Naive B cell (primary cell): Measurements from ENCODE around the gene TMEM30B. TPM values are rescaled to one million over a fixed set of nuclear protein-coding genes. Genes with fewer than 3 reads are reported as not detected.
A peak's percentile ranks its signal among the peaks of the same experiment; 100 is the strongest.

ENCODE experiments used
- ATAC-seq, 2 donors: fragments of 150-1000 bp; cut with Tn5 transposase; 2 replicates each; pipeline ENCODE4 v1.10.0; 2021; ENCODE audit warnings: low read depth in 2 of 2, mild to moderate bottlenecking in 2 of 2, moderate library complexity in 2 of 2
- DNase-seq: peaks from one replicate; pipeline ENCODE4 v3.0.0; 2022
- H3K27ac Mint-ChIP-seq, 6 donors: one replicate each; pipeline ENCODE4 v1.8.0; 2020 to 2022; ENCODE audit warnings: mild to moderate bottlenecking in 6 of 6, mixed read lengths in 6 of 6, moderate library complexity in 5 of 6, inconsistent platforms in 2 of 6
- H3K27me3 Mint-ChIP-seq, 3 donors: one replicate each; pipeline ENCODE4 v1.8.0; 2021 to 2022; ENCODE audit warnings: mixed read lengths in 3 of 3, mild to moderate bottlenecking in 1 of 3
- H3K36me3 Mint-ChIP-seq, 2 donors: one replicate each; pipeline ENCODE4 v1.8.0; 2020 to 2022; ENCODE audit warnings: mixed read lengths in 2 of 2, inconsistent platforms in 1 of 2, mild to moderate bottlenecking in 1 of 2
- H3K4me1 Mint-ChIP-seq, 3 donors: one replicate each; pipeline ENCODE4 v1.8.0; 2020 to 2022; ENCODE audit warnings: mixed read lengths in 3 of 3, inconsistent platforms in 1 of 3, mild to moderate bottlenecking in 1 of 3, moderate library complexity in 1 of 3
- H3K4me3 Mint-ChIP-seq, 8 donors: one replicate each; pipeline ENCODE4 v1.8.0; 2020 to 2022; ENCODE audit warnings: mild to moderate bottlenecking in 8 of 8, mixed read lengths in 8 of 8, moderate library complexity in 8 of 8, inconsistent platforms in 2 of 8
- H3K9me3 Mint-ChIP-seq, 7 donors: one replicate each; pipeline ENCODE4 v1.8.0; 2020 to 2022; ENCODE audit warnings: mixed read lengths in 7 of 7, mild to moderate bottlenecking in 5 of 7, inconsistent platforms in 2 of 7, moderate library complexity in 1 of 7
- polyA plus RNA-seq, 6 donors: library from polyadenylated mRNA; unstranded; fragments of 300-500 nt; fragmentation: Illumina TruSeq; gene quantifications; one replicate each; pipeline ENCODE4 v1.2.3, GENCODE V29; 2021; ENCODE audit warnings: low read depth in 6 of 6

The TMEM30B gene
- polyA plus RNA-seq, 6 donors from 2014 or later = 0.07 TPM; not detected in 5

DNA sequence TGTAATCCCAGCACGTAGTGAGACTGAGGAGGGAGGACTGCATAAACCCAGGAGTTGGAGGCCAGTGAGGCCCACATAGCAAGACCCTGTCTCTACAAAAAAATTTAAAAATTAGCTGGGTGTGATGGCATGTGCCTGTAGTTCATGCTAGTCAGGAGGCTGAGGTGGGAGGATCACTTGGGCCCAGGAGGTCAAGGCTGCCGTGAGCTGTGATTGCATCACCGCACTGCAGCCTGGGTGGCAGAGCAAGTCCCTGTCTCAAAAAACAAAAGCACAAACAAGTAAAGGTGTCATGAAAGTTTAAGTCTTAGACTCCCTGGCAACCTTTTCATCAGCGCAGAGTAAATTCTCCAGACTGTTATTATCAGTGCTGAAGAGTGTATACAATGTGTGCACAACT, 10.4 kb downstream of the TMEM30B start:
- peaks cover 44 to 61% (median 59%) of the 10 kb centered on the region in 3 donors for H3K27me3 Mint-ChIP-seq
- peaks cover 4 to 6% (median 6%) of the 10 kb centered on the region in 3 donors for H3K4me1 Mint-ChIP-seq
- H3K9me3 Mint-ChIP-seq = no peaks in the 10 kb centered on the region
- H3K4me3 Mint-ChIP-seq = no peak overlapping the region
- ATAC-seq (no peak), DNase-seq (no peak)
- H3K27ac Mint-ChIP-seq = no peak overlapping the region
- no peaks in the 10 kb centered on the region for H3K36me3 Mint-ChIP-seq

DNA sequence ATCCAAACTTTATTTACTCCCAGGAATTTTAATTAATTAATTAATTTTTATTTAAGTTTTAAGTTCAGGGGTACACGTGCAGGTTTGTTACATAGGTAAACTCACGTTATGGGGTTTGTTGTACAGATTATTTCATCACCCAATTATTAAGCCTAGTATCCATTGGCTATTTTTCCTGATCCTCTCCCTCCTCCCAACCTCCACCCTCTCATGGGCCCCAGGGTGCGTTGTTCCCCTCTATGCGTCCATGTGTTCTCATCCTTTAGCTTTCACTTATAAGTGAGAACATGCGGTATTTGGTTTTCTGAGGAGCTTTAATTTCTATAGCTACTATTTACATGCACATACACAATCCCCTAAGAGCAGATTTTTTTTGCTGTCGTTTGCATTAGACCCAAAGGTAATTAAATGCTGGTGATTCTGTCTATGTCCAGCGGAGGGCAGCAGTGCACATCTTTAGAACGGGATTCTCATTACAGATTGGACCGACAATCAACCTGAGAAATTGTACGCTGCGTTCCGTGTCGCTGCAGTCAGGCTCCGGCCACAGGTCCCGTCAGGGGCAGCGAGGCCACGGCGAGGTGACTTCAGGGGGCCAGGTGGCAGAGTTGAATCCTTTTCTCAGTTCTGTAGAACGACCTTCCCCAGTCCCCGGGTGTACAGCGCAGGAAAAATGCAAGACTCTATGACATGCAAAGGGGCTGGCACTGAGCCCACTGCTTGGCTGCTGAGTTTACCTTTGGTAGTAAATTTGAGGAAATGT, 11.6 kb downstream of the TMEM30B start:
- Mint-ChIP-seq H3K27ac (no peak overlapping the region), H3K9me3 (no peaks in the 10 kb centered on the region), H3K36me3 (no peaks in the 10 kb centered on the region), H3K27me3 (peaks cover 54 to 68% (median 64%) of the 10 kb centered on the region in 3 donors), H3K4me3 (peak overlapping the region in 5 of 8 donors; percentile 30 to 73 (median 44)), H3K4me1 (peaks cover 4 to 6% (median 6%) of the 10 kb centered on the region in 3 donors)
- DNase-seq (peak; percentile 47), ATAC-seq (peak; percentile 72 to 77)

DNA sequence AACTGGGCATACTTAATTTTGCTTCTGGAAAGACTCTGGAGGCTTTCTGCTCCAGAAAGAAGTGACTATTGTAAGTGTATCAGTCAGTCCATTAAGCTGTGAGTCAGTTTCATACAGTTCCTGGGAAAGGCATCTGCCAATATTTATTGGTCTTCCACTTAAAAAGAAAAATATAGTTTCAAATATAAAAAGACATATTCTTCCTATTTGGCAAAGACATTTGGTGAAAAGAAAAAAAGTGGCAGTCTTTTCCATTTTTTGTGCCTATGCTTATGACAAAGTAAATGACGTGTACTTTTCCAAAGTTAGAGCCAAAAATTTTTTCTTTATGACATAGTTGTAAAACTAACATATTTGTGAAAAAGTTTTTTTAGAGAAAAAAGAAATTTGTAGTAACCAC, 12.3 kb downstream of the TMEM30B start:
- peaks cover 48 to 62% (median 59%) of the 10 kb centered on the region in 3 donors for H3K27me3 Mint-ChIP-seq
- no peak overlapping the region for H3K4me3 Mint-ChIP-seq
- no peaks in the 10 kb centered on the region for H3K9me3 Mint-ChIP-seq
- H3K27ac Mint-ChIP-seq = no peak overlapping the region
- H3K36me3 Mint-ChIP-seq = no peaks in the 10 kb centered on the region
- ATAC-seq (no peak), DNase-seq (no peak)
- H3K4me1 Mint-ChIP-seq = peaks cover 4 to 6% (median 6%) of the 10 kb centered on the region in 3 donors

DNA sequence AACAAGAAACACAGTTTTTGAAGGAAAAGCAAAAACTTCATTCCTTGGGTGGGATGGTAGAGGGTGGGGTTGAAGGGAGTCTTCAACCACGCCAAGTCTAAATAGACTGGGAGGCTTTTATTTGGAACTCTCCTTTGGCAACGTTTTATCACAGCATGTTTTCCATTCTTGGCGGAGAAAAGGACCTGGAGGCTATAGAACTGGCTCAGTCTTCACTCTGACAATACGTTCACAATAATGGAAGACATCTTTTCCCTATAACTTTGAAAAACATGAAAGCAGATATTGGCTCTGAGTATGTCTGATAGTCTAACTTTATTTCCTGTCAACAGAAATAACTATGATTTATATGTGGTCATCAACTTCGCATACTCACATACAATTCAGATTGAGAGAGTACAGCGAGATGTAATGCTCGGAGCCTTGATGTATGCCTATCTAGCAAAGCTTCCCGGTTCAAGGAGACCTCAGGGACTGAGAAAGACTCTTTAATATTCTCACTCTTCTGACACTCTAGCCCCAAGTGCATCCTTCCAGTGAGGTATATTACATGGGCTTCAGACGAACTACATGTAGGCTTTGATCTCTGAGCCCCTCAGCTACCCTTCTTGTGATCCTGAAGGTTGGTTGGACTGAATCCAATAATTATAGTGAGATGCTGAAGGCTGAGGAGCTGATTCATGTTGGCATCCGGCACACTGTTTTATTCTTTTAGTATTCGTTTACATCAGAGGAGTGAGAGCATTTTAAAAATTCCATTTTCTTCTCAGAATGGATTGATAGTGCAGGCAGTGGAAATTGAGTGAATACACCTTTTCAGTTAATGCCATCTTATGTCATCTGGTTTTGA, 14.0 kb downstream of the TMEM30B start:
- peaks cover 47 to 60% (median 48%) of the 10 kb centered on the region in 3 donors for H3K27me3 Mint-ChIP-seq
- H3K9me3 Mint-ChIP-seq = no peaks in the 10 kb centered on the region
- DNase-seq (no peak), ATAC-seq (no peak)
- no peak overlapping the region for H3K27ac Mint-ChIP-seq
- H3K36me3 Mint-ChIP-seq = no peaks in the 10 kb centered on the region
- no peak overlapping the region for H3K4me3 Mint-ChIP-seq
- H3K4me1 Mint-ChIP-seq = peaks cover 4 to 6% (median 6%) of the 10 kb centered on the region in 3 donors

DNA sequence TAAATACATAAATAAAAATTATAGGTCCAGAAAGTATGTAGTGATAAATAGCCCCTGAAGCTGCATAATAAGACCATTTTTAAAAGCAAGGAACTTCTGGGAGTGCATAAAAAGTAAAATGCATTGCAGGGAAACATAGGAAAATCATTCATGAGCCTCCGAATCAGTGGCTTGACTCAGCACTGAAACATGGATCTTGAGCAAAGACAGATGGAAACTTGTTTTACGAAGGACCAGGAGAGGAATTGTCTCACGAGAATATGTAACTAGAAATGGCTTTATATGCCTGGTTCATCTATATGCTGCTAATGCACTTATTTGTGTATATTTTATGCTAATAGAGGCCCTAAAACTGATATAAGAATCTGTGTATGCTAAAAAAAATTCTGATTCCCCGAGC, 14.7 kb downstream of the TMEM30B start:
- Mint-ChIP-seq H3K27me3 (peaks cover 46 to 60% (median 47%) of the 10 kb centered on the region in 3 donors), H3K27ac (no peak overlapping the region), H3K4me1 (peaks cover 4 to 6% (median 6%) of the 10 kb centered on the region in 3 donors)

DNA sequence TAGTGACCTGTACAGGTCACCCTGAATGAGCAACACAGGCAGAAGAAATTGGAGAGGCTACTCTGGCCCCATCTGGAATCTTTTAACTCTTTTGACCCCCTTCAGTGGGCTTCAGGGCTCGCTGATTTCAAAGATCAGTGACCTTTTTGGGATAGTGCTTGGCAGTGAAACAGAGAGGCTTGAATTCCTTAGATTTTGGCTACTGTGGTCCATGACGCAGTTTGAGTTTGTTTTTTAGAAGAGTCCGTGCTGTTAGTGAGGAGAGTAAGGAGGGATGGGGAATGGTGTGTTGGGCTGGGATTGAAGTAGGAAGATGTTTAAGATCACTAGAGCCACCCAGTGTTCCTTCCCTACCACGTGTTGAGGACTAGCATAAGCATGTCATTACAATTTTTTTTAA, 16.5 kb downstream of the TMEM30B start:
- ATAC-seq = no peak
- Mint-ChIP-seq H3K4me1 (peaks cover 3 to 4% (median 4%) of the 10 kb centered on the region in 3 donors), H3K27me3 (peaks cover 37 to 45% (median 41%) of the 10 kb centered on the region in 3 donors), H3K27ac (no peak overlapping the region), H3K36me3 (no peaks in the 10 kb centered on the region), H3K4me3 (no peak overlapping the region), H3K9me3 (no peaks in the 10 kb centered on the region)
- DNase-seq = no peak

More for the DNA sequence above, 14.7 kb downstream of the TMEM30B start:
- Mint-ChIP-seq H3K36me3 (no peaks in the 10 kb centered on the region), H3K4me3 (no peak overlapping the region), H3K9me3 (no peaks in the 10 kb centered on the region)
- ATAC-seq = no peak
- no peak for DNase-seq

DNA sequence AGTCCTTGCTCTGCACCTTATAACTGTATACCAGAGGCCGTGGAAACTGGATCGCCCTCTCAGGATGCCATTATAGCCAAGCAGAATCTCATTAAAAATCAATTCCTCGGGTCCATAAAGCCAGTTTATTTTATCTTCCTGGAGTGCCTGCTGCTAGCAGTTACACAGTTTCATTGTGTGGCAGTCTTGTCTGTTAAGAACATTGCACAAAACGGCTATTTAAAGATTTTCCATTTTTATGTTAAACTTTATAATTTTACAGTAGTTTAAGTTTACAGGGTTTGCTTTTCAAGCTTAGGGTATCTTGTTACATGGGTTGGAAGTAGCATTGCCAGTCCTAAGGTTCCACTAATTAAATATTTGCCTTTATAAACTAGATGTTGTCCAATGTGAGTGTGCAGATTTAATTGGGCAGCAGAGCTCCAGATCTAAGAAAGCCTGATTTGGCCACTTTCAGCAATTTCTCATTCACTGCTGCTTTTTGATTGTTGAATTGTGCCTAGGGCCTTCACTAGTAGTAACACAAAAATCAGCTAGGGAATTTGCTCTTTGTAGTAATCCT, 17.0 kb downstream of the TMEM30B start:
- DNase-seq = no peak
- H3K9me3 Mint-ChIP-seq = no peaks in the 10 kb centered on the region
- ATAC-seq = no peak
- no peaks in the 10 kb centered on the region for H3K36me3 Mint-ChIP-seq
- peaks cover 36 to 47% (median 41%) of the 10 kb centered on the region in 3 donors for H3K27me3 Mint-ChIP-seq
- H3K4me3 Mint-ChIP-seq = no peak overlapping the region
- no peak overlapping the region for H3K27ac Mint-ChIP-seq
- H3K4me1 Mint-ChIP-seq = no peaks in the 10 kb centered on the region

DNA sequence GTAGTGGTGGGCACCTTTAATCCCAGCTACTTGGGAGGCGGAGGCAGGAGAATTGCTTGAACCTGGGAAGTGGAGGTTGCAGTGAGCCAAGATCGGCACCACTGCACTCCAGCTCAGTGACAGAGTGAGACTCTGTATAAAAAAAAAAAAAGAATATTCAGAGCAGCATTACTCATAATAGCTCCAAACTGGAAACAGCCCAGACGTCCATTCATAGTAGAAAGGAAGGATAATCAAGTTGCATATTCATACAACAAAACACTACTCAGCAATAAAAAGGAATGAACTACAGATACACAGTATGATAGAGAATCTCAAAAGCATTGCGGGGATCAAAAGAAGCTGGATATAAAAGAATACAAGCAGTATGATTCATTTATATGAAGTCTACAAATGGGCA, 19.1 kb downstream of the TMEM30B start:
- H3K27ac Mint-ChIP-seq = no peak overlapping the region
- no peaks in the 10 kb centered on the region for H3K36me3 Mint-ChIP-seq
- no peak for DNase-seq
- no peaks in the 10 kb centered on the region for H3K4me1 Mint-ChIP-seq
- no peak for ATAC-seq
- no peaks in the 10 kb centered on the region for H3K9me3 Mint-ChIP-seq
- peaks cover 31 to 37% (median 37%) of the 10 kb centered on the region in 3 donors for H3K27me3 Mint-ChIP-seq
- H3K4me3 Mint-ChIP-seq = no peak overlapping the region

DNA sequence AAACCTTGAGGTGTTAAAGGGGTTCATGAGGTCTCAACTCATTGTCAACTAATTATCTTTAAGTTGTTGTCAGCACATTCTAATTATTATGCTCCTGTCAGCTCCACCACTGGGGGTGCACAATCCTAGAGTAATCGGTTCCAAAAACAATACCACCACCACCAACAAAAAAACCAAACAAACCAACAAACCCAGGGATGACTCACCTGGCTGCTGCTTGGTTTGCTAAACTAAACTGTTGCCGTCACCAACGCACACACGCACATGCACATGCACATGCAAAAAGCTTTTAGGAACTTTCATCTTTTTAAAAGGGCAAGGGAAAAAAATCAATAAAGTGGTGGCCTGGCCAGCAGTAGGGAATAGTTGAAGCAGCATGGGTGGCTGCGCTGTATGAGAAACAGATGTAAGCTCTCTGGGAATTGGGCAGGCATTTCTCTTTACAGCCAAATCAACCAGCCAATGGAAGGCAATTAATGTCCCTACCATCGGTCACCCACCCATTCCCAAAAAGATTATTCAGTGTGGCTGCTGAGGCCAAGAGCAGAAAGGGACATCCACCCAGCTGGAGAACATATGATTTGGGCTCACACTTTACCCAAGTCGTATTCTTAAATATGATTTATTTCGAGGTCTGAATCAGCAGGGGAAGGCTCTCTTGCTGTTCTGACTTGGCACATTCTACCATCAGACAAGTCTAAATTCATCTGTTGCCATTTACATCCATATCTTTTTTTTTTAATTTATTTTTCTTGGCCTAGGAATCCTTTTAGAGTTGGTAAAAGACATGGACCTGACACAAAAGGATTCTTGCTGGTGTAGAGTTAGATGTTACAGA, 20.0 kb downstream of the TMEM30B start:
- Mint-ChIP-seq H3K9me3 (no peaks in the 10 kb centered on the region), H3K4me1 (no peaks in the 10 kb centered on the region), H3K27ac (no peak overlapping the region), H3K27me3 (peaks cover 23 to 36% (median 28%) of the 10 kb centered on the region in 3 donors), H3K4me3 (no peak overlapping the region), H3K36me3 (no peaks in the 10 kb centered on the region)
- DNase-seq = no peak
- no peak for ATAC-seq

DNA sequence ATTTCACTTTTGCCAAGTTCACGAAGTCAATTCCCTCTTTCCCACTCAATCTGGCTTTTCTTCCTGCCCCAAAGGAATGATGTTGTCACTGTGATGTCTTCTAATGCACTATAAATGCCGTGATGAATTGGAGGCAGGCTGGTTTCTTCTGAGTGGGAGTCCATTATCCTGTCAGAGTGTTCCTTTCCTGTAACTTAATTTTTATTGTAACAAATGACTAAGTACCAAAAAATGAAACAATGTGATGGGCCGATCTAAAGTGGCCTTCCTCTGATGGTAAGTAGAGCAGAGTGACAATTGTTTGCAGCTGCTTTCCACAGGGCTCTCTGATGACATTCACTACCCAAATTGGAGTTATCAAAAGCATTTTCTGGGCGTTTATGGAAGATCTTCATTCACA, 22.2 kb downstream of the TMEM30B start:
- Mint-ChIP-seq H3K36me3 (no peaks in the 10 kb centered on the region), H3K27me3 (peaks cover 13 to 20% (median 15%) of the 10 kb centered on the region in 3 donors), H3K9me3 (no peaks in the 10 kb centered on the region), H3K4me1 (no peaks in the 10 kb centered on the region), H3K27ac (no peak overlapping the region), H3K4me3 (no peak overlapping the region)
- no peak for DNase-seq
- ATAC-seq = no peak

DNA sequence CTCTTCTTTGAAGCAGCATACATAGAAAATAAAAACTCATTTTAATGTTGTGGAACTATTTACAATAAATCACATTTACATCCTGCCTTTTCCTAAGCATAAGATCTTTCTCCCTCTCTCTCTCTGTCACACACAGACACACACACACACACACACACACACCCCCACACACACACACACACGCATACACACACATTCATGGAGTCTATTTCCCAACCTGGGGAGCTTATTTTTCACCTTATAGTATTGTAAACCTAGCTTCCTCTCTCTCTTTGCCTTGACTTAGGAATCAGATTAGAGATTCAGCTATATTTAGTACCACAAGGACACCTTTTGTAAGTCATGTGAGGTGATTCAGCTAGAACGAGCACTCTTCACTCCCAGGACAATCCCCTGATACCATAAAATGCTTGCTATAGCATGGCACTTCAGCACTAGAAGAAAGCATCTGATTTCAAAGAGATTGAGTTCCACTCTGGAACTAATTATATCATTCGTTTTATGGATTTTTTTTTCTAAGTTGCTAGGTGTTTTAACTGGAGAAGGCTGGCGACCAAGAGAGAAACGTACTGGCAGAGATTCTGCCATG, 23.6 kb downstream of the TMEM30B start:
- Mint-ChIP-seq H3K27ac (no peak overlapping the region), H3K27me3 (peaks cover 12 to 20% (median 18%) of the 10 kb centered on the region in 3 donors), H3K36me3 (no peaks in the 10 kb centered on the region), H3K4me3 (no peak overlapping the region), H3K9me3 (no peaks in the 10 kb centered on the region), H3K4me1 (peaks cover 0 to 8% (median 7%) of the 10 kb centered on the region in 3 donors)
- ATAC-seq (no peak), DNase-seq (no peak)

DNA sequence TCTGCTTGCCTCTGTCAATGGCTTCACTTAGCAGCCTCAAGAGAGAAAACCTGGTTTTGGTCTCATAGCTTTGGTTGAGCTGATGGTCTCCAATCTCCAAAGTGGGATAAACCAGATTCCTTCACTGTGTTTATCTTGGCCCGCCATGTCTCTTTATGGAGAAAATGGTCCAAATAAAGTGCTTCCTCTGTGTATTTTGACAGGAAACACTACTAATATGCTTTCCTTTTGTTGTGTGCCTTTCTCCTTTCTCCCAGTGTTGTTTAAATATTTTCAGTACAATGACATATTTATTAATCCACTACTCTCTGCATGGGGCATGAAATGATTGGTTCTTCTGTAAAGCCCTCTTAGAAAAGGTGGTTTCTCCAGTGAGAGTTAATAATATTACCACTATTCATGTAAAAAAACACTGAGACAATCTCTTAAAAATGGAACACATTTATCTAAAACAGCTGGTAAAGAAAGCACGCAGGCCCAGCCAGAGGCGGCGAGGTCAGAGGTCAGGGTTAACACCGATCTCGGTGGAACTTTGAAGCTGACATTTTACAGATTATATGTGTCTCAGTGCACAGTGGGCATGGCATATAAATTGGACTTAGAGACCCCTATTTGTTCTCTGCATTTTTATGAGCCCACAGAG, 24.2 kb downstream of the TMEM30B start:
- no peak for ATAC-seq

More for the DNA sequence above, 24.2 kb downstream of the TMEM30B start:
- Mint-ChIP-seq H3K4me1 (peaks cover 0 to 8% (median 7%) of the 10 kb centered on the region in 3 donors), H3K27me3 (peaks cover 7 to 20% (median 14%) of the 10 kb centered on the region in 3 donors), H3K4me3 (no peak overlapping the region), H3K9me3 (no peaks in the 10 kb centered on the region), H3K27ac (no peak overlapping the region), H3K36me3 (no peaks in the 10 kb centered on the region)
- DNase-seq = no peak
